Progenitor cell of endocrine pancreas (in vitro differentiated cells): ENCODE measurements around the gene HS6ST1. TPM values are rescaled to one million over a fixed set of nuclear protein-coding genes. Genes with fewer than 3 reads are reported as not detected.

Experiments used
- DNase-seq: peaks from one replicate; pipeline ENCODE4 v3.0.0; 2021; ENCODE audit warnings: low spot score; ENCODE audit not compliant: unreplicated experiment
- H3K27ac Mint-ChIP-seq: 2 replicates; pipeline ENCODE4 v1.8.0; 2021; ENCODE audit warnings: mild to moderate bottlenecking, moderate library complexity, mixed read lengths
- H3K27me3 Mint-ChIP-seq: 2 replicates; pipeline ENCODE4 v1.8.0; 2021; ENCODE audit warnings: mixed read lengths
- H3K36me3 Mint-ChIP-seq: 2 replicates; pipeline ENCODE4 v1.8.0; 2022; ENCODE audit warnings: mixed read lengths; ENCODE audit not compliant: insufficient read depth
- H3K4me1 Mint-ChIP-seq: 2 replicates; pipeline ENCODE4 v1.8.0; 2021; ENCODE audit warnings: low read depth, mixed read lengths
- H3K4me3 Mint-ChIP-seq: 2 replicates; pipeline ENCODE4 v1.8.0; 2021; ENCODE audit warnings: low read depth, mild to moderate bottlenecking, moderate library complexity, mixed read lengths
- H3K9me3 Mint-ChIP-seq: 2 replicates; pipeline ENCODE4 v1.8.0; 2021; ENCODE audit warnings: low read depth, mixed read lengths
- total RNA-seq: library from RNA; stranded (reverse); gene quantifications from 2 replicates; pipeline ENCODE4 v1.2.1, GENCODE V29; 2021
- TF ChIP-seq, protein P1 (sequence below): fragments of 200-600 bp; sonication (generic); IDR thresholded peaks from one replicate; pipeline ENCODE4 v1.5.0; 2021; ENCODE audit warnings: antibody characterized with exemption, mild to moderate bottlenecking; ENCODE audit not compliant: unreplicated experiment

HS6ST1 gene
- total RNA-seq, 1 donor from 2014 or later, result 81.2 TPM

DNA sequence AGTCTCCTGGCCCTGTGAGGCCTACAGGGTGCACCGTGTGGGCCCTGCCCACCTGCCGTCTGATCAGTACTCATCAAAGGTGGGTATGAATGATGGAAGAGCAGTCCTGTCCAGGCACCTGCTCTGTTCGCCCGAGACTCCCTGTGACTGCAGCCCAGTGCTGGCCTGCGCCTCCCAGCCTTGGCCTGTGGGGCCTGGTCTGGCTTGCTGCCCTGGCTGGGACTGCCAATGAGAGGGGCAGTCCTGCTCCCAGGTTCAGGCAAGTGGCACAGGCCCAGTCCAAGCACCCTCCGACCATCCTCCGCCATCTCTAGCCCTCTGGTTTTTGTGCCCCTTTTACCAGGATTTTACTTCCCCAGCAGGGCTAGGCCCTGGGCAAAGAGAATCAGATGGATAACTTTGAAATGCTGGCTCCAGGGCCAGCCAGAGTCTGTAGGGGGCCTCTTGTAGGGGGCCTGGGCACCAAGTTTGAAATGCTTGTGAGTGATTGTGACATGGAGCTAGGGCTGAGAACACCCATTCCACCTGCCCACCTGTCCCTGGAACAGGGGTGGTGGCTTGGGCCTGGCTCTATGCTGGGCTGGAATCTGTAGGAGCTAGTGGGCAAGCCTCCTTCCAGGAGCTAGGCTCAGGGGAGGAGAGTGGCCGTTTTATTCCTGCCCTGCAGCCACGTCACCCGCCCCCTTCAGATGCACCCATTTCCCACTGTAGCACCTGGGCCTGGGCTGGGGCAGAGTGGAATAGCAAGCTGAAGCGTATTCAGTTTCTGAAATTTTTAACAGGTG lies 8.7 kb upstream of the HS6ST1 start:
- H3K9me3 Mint-ChIP-seq, result peaks cover 12% of the 10 kb centered on the region
- TF ChIP-seq, protein P1, sequence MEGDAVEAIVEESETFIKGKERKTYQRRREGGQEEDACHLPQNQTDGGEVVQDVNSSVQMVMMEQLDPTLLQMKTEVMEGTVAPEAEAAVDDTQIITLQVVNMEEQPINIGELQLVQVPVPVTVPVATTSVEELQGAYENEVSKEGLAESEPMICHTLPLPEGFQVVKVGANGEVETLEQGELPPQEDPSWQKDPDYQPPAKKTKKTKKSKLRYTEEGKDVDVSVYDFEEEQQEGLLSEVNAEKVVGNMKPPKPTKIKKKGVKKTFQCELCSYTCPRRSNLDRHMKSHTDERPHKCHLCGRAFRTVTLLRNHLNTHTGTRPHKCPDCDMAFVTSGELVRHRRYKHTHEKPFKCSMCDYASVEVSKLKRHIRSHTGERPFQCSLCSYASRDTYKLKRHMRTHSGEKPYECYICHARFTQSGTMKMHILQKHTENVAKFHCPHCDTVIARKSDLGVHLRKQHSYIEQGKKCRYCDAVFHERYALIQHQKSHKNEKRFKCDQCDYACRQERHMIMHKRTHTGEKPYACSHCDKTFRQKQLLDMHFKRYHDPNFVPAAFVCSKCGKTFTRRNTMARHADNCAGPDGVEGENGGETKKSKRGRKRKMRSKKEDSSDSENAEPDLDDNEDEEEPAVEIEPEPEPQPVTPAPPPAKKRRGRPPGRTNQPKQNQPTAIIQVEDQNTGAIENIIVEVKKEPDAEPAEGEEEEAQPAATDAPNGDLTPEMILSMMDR, result no peak
- peaks cover 8% of the 10 kb centered on the region for H3K36me3 Mint-ChIP-seq
- H3K27me3 Mint-ChIP-seq, result peaks cover 4% of the 10 kb centered on the region
- no peaks in the 10 kb centered on the region for H3K4me1 Mint-ChIP-seq
- H3K27ac Mint-ChIP-seq, result no peak overlapping the region
- peak; percentile 6 for DNase-seq
- no peak overlapping the region for H3K4me3 Mint-ChIP-seq

DNA sequence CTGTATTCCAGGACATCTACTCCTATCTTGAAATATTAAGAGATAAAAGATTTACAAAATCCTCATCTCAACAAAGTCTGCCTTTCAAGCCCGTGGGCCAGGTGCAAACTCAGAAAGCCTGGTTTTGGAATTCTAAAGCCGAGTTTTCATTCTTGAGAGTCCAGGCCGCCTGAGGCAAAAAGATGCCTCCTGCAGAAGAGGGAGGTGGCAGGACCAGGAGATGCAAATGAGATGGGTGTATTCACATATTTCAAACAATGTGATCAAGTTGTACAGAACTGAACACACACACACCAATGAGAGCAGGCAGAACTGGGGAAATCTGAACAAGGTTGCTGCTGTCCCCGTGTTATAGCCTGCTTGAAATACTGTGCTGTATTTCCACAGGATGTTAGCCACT lies 7.7 kb upstream of the HS6ST1 start:
- peaks cover 3% of the 10 kb centered on the region for H3K4me1 Mint-ChIP-seq
- H3K36me3 Mint-ChIP-seq, result peaks cover under 1% of the 10 kb centered on the region
- H3K9me3 Mint-ChIP-seq, result peaks cover 2% of the 10 kb centered on the region
- no peak overlapping the region for H3K27ac Mint-ChIP-seq
- peaks cover 7% of the 10 kb centered on the region for H3K27me3 Mint-ChIP-seq
- no peak for DNase-seq
- TF ChIP-seq, protein P1, result no peak
- H3K4me3 Mint-ChIP-seq, result no peak overlapping the region

DNA sequence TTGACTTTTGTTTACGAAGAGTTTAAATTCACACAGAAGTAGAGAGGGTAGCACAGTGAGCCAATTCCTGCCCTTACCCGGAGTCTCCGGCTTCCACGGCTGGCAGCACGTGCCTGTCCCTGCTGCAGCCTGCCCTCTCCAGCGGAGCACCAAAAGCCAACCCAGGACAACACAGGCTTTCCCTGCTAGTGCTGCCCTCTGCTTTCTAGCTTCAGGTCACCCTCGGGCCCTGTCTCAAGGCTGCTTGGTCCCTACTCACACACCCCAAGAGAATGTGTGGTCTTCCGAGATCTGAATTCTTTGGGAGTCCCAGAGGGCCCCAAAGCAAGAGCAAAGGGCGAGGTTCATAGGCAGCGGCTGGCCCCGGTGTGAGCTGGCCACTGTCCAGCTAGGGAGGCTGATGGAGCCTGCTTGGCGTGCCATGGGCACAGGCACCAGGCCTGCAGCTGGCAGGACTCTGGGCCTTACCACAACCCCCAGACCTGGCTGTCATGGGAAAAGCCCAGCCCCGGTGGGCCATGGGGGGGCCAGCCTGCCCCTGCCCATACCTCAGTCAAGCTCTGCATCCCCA lies 7.0 kb upstream of the HS6ST1 start:
- Mint-ChIP-seq H3K27ac (no peak overlapping the region), H3K27me3 (peaks cover 14% of the 10 kb centered on the region), H3K4me1 (peaks cover 5% of the 10 kb centered on the region), H3K4me3 (no peak overlapping the region), H3K9me3 (no peaks in the 10 kb centered on the region), H3K36me3 (no peaks in the 10 kb centered on the region)
- peak; percentile 7 for DNase-seq
- TF ChIP-seq, protein P1, result no peak

DNA sequence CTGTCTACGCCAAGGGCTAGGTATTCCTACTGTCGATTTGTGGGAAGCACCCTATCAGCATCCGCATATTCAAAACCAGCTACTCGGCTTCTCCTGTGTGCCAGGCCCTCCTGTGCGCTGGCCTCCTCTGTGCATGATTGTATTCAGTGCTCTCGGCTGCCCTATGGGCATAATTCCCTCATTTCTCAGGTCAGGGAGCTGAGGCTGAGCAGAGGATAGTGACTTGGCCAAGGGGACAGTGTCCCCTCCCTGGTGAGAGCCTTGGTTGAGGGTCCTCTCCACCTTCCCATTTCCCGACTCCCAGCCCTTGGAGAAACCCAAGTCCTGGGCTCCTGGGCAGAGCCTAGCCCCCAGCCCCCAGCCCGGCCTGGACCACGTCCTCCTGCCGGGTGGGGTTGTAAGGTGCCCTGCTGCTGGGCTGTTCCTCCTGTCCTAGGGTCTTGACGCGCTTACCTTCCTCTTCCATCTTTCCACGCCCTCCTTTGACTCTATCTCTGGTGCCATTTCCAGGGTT lies 6.3 kb upstream of the HS6ST1 start:
- no peak overlapping the region for H3K27ac Mint-ChIP-seq
- H3K27me3 Mint-ChIP-seq, result peaks cover 18% of the 10 kb centered on the region
- H3K4me3 Mint-ChIP-seq, result no peak overlapping the region
- H3K36me3 Mint-ChIP-seq, result no peaks in the 10 kb centered on the region
- H3K9me3 Mint-ChIP-seq, result no peaks in the 10 kb centered on the region
- DNase-seq, result no peak
- H3K4me1 Mint-ChIP-seq, result peaks cover 5% of the 10 kb centered on the region
- TF ChIP-seq, protein P1, result no peak

DNA sequence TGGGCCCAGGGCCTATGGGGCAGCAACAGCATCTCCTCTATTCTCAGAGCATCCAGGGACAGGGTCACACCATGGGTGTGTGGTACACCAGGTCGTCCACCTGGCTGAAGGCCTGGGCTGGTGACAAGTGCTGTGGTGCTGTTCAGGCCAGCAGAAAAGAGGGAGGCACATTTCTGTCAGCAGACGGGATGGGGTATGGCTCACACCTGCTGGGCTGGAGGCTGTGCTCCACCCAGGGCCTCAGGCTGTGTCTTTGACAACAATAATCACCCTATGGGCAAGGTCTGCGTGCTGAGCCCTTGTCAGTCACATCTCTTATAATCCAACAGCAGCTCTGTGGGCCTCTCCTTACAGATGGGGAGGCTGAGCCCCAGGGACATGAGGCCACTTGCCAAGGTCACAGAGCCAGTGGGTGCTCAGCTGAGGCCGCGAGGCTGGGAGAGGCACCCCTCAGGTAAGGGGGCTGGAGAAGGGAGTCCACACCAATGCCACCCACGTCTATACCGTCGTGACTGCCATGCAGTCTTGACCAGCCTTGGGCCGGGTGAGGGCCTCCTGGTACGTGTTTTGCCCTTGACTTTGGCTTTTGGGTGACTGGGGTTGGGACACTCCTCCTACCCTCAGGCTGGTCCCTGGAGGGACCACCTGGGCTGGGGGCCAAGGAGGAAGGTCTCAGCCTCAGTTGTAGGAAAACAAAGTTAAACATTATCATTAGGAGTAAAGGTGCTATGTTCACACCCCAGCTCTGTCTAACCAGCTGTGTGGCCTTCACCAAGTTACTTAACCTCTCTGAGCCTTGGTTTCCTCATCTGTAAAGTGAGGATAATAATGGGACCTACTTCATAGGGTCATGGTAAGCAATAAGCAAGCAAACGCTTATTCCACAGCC lies 5.6 kb upstream of the HS6ST1 start:
- no peak overlapping the region for H3K27ac Mint-ChIP-seq
- H3K4me1 Mint-ChIP-seq, result peaks cover 5% of the 10 kb centered on the region
- TF ChIP-seq, protein P1, result no peak
- H3K9me3 Mint-ChIP-seq, result no peaks in the 10 kb centered on the region
- H3K27me3 Mint-ChIP-seq, result peaks cover 18% of the 10 kb centered on the region
- H3K36me3 Mint-ChIP-seq, result no peaks in the 10 kb centered on the region
- no peak overlapping the region for H3K4me3 Mint-ChIP-seq
- peak; percentile 8 for DNase-seq
